Effector memory CD4-positive, alpha-beta T cell (primary cell): ENCODE measurements around the gene TAS2R60.
"Not testable (repeated sequence)": the region's sequence is repeated elsewhere in the genome, so short reads cannot be mapped to it uniquely, and the experiment has no call there.

ENCODE experiments used
- DNase-seq, 3 donors: peaks; one replicate each; pipeline ENCODE4 v3.0.0-alpha.2; 2020
- H3K27ac ChIP-seq: 2 replicates; pipeline ENCODE4 v1.7.0; 2013; ENCODE audit warnings: mild to moderate bottlenecking, low read length, moderate library complexity; ENCODE audit not compliant: insufficient read depth, poor library complexity, severe bottlenecking
- H3K27me3 ChIP-seq: replicated peaks from 2 replicates; pipeline ENCODE4 v1.7.0; 2013; ENCODE audit warnings: mild to moderate bottlenecking, low read length; ENCODE audit not compliant: insufficient read depth, control insufficient read depth, poor library complexity, severe bottlenecking
- H3K36me3 ChIP-seq: 2 replicates; pipeline ENCODE4 v1.7.0; 2013; ENCODE audit warnings: mild to moderate bottlenecking, low read length, moderate library complexity; ENCODE audit not compliant: control insufficient read depth, insufficient read depth
- H3K4me1 ChIP-seq: 2 replicates; pipeline ENCODE4 v1.7.0; 2013; ENCODE audit warnings: low read length, mild to moderate bottlenecking; ENCODE audit not compliant: control insufficient read depth, insufficient read depth, poor library complexity, severe bottlenecking
- H3K4me3 ChIP-seq: 2 replicates; pipeline ENCODE4 v1.7.0; 2013; ENCODE audit warnings: low read length, low read depth, mild to moderate bottlenecking; ENCODE audit not compliant: insufficient read depth, poor library complexity, severe bottlenecking
- H3K9me3 ChIP-seq: 2 replicates; pipeline ENCODE4 v1.7.0; 2013; ENCODE audit warnings: mild to moderate bottlenecking, low read length, moderate library complexity; ENCODE audit not compliant: control insufficient read depth

Gene TAS2R60

DNA sequence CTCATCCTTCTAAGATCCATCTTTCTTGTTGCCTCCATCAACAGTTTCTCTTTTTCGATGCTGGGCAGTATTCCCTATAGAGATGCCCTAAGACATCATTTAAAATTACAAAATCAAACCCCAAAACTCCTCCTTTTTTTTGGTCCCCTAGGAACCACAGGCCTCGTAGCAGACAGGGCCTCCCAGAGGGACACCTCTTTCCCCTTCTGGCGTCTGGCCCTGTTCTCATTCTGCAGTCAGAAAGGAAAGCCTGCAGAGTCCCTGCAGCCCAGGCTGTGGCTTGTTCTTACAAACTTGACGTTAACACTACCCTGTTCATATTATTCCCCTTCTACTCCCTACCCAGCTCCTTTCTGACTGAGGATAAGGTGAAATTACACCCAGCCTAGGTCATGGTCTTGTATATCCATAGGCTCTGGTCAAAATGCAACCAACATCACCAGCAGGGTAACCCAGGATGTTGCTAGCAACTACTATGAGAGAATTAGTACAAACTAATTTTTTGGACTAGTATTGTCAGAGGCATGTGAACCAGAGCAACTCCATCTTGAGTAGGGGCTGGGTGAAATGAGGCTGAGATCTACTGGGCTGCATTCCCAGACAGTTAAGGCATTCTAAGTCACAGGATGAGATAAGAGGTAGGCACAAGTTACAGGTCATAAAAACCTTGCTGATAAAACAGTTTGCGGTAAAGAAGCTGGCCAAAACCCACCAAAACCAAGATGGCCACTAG lies 31.1 kb upstream of the TAS2R60 start:
- Histone ChIP-seq H3K27ac (no peak overlapping the region), H3K4me3 (no peak overlapping the region), H3K27me3 (no peaks in the 10 kb centered on the region), H3K9me3 (no peaks in the 10 kb centered on the region), H3K4me1 (peaks cover 19% of the 10 kb centered on the region), H3K36me3 (no peaks in the 10 kb centered on the region)
- DNase-seq: no peak

DNA sequence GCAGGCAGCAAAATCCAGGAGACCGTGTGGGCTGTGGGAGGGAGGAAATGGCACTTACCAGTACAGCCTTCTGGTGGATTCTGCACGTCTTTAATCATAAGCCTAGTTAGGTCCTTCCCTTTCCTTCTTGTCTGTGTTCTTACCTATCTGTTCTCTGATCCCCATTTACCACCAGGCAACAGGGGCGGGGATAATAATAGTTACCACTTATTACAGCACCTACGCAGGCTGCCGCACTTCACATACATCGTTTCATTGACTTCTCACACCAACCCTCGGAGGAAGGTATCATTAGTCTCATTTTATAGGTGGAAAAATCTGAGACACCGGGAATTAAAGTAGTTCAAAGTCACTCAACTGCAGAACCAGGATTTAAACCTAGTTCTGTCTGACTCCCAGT lies 30.1 kb upstream of the TAS2R60 start:
- no peaks in the 10 kb centered on the region for H3K9me3 ChIP-seq
- H3K4me1 ChIP-seq: peaks cover 9% of the 10 kb centered on the region
- H3K36me3 ChIP-seq: no peaks in the 10 kb centered on the region
- H3K27ac ChIP-seq: no peak overlapping the region
- no peak for DNase-seq
- H3K27me3 ChIP-seq: no peaks in the 10 kb centered on the region
- H3K4me3 ChIP-seq: no peak overlapping the region

DNA sequence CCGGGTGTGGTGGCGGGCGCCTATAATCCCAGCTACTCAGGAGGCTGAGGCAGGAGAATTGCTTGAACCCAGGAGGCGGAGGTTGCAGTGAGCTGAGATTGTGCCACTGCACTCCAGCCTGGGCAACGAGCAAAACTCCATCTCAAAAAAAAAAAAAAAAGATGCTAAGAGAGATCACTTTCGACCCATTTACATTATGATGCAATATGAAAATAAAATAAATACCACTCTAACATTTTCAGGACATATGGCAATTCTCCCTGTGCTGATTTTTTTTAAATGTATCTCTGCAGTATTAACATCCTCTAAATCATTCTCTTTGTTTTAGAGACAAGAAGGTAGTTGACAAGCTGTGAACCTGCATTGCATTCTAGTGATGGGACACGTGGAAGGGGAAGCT lies 28.0 kb upstream of the TAS2R60 start:
- DNase-seq, H3K36me3 ChIP-seq, H3K4me3 ChIP-seq, H3K9me3 ChIP-seq, H3K27ac ChIP-seq, H3K27me3 ChIP-seq, H3K4me1 ChIP-seq: not testable (repeated sequence)

DNA sequence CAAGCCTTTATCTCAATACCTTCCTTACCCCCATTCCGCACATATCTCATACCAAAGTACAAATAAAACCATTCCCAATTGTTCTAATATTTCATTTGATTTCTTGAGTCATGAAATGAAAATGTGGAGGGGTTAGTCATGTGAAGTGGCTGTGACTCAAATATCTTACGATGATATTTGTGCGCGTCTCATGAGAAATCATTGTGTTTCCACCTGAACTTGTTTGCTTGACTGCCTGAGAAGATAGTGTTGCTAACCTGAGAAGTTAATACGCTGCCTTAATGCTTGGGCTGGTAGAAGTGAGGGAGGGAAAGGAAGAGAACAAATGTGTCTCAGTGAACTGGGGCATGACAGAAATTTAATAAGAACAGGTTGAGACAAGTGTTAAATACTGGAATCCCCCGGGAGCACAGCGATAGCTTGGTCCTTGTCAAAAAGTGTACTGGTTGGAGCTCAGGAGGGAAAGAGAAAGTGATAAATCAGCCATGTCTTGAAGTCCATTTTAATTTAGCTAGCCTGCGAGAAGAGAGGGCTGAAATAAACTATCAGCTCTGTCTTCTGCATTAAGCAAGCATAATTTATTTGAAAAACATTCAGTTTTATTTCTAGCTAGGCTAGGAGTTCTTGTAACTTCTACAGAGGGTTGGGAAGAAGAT lies 27.4 kb upstream of the TAS2R60 start:
- Histone ChIP-seq H3K36me3 (no peaks in the 10 kb centered on the region), H3K9me3 (no peaks in the 10 kb centered on the region), H3K27ac (no peak overlapping the region), H3K4me3 (no peak overlapping the region), H3K27me3 (no peaks in the 10 kb centered on the region), H3K4me1 (no peaks in the 10 kb centered on the region)
- no peak for DNase-seq

DNA sequence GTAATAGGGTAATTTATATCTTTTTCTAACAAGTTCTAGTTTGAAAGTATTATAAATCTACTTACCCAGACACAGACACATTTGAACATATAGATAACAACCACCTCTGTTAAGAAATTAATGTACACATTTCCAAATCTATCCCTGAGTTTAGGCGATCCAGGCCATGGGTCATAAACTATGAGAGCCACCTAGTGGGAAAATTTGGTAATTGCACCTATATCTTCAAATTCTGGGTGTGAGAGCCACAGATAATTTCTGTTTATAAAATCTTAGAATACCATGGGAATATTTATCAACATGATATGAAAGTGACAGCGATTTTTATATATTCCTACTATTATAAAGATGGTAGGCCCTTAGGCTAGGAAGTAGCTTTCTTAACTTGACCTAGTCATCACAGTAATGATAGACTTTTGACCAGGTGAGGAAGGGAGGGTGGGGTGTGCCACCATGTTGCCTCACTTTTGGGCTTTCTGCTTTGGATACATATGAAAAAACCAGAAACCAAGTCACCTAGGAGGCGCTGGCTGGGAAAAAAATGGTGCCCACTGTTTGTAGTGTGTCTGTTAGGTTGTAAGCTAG lies 26.6 kb upstream of the TAS2R60 start:
- H3K27ac ChIP-seq: no peak overlapping the region
- no peak for DNase-seq
- no peaks in the 10 kb centered on the region for H3K36me3 ChIP-seq
- H3K27me3 ChIP-seq: no peaks in the 10 kb centered on the region
- H3K9me3 ChIP-seq: no peaks in the 10 kb centered on the region
- H3K4me3 ChIP-seq: no peak overlapping the region
- no peaks in the 10 kb centered on the region for H3K4me1 ChIP-seq

DNA sequence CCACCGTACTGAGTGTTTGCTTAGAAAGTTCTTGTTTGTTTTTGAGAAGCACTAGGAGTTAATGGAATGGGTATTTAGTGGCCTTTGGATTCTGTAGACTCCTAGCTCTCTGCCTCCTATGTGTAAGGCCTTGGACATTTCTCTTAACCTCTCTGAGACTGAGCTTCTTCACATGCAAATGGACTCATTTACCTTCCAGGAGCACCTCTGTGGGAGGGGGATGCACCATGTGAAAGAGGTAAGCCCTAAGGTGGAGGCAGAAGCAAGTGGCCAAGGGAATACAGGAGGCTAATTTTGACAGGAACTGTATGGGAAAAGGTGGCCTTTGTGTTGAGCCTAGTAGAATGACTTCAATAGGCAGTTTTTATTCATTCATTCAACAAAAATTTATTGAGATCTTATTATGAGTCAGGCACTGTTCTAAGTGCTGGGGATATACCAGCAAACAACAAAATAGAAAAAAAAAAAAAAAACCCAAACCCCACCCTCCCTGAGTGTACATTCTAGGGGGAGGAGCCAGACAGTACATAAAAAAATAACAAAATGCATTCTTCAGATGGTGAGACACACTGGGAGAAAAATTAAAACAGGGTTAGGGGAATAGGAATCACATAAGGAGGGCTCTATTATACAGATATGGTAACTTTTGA lies 25.4 kb upstream of the TAS2R60 start:
- DNase-seq: no peak
- Histone ChIP-seq H3K4me3 (no peak overlapping the region), H3K27me3 (no peaks in the 10 kb centered on the region), H3K4me1 (no peaks in the 10 kb centered on the region), H3K27ac (no peak overlapping the region), H3K36me3 (no peaks in the 10 kb centered on the region), H3K9me3 (no peaks in the 10 kb centered on the region)

DNA sequence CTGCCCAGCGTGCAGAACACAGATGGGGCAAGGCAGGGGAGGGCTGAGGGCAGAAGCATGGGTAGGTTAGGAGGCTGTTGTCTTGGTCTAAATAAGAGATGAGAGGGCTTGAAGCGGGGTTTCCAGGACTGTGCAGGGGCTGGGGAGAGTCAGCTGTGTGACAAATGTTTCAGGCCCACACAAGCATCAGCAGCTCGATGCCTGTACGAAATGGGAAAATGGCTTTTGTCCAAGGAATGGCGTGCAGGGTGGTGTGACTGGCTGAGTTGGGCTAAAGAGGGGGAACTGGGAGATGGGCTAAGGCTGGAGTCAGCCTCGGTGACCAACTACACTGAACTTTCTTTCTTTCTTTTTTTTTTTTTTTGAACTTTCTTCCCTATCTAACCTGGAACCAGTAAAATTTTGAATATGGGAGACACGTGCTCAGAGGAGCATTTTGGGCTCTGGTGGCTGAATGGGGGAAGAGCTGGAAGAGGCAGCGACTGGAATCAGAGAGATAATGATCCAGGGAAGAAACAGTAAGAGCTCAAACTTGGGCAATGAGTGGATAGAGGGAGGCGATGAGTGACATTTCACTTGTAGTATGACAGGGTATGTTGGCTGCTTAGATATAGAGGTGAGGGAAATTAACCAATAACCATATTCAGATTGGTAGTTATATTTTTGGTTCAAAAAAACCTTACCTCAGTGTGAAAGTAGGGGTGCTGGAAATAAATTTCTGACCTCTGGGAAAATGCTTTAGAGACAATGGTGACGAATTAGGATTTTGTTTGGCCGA lies 24.4 kb upstream of the TAS2R60 start:
- Histone ChIP-seq H3K4me1 (no peaks in the 10 kb centered on the region), H3K36me3 (no peaks in the 10 kb centered on the region), H3K27me3 (no peaks in the 10 kb centered on the region), H3K27ac (no peak overlapping the region), H3K9me3 (no peaks in the 10 kb centered on the region), H3K4me3 (no peak overlapping the region)
- no peak for DNase-seq

DNA sequence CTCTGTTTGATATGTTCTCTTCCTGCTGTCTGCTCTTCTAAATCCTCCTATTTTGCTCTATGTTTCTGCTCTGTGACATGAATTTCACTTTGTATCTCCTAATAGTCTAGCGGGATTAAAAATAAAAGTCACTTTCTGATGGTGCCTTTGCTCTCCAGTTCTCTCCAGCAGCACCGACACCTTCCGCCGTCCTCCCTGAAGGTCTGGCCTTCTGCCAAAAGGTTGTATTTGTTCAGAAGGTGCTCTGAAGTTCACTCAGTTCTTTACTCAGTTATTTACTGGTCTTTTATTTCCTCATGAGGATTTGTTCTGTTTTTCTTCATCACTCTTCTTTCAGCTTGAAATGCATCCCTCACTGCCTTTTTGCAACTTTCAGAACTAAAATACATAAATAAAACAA lies 23.4 kb upstream of the TAS2R60 start:
- DNase-seq: no peak
- no peaks in the 10 kb centered on the region for H3K9me3 ChIP-seq
- H3K36me3 ChIP-seq: no peaks in the 10 kb centered on the region
- H3K27ac ChIP-seq: no peak overlapping the region
- no peaks in the 10 kb centered on the region for H3K27me3 ChIP-seq
- H3K4me1 ChIP-seq: no peaks in the 10 kb centered on the region
- H3K4me3 ChIP-seq: no peak overlapping the region

DNA sequence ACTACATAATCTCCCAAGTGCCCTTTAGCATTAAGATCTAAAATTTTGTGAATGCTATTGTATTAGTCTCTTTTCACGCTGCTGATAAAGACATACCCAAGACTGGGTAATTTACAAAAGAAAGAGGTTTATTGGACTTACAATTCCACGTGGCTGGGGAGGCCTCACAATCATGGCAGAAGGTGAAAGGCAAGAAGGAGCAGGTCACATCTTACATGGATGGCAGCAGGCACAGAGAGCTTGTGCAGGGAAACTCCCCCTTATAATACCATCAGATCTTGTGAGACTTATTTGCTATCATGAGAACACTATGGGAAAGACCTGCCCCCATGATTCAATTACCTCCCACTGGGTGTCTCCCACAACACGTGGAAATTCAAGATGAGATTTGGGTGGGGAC lies 22.6 kb upstream of the TAS2R60 start:
- not testable (repeated sequence) for H3K9me3 ChIP-seq, H3K4me1 ChIP-seq, H3K27ac ChIP-seq, H3K4me3 ChIP-seq, H3K36me3 ChIP-seq, DNase-seq, H3K27me3 ChIP-seq
